CD4-positive, alpha-beta T cell treated with Interleukin-4 for 4 hours (primary cell): Measurements from ENCODE around the gene OR51B6.

Experiments
- DNase-seq: peaks from one replicate; pipeline ENCODE4 v3.0.0-alpha.2; 2020

The OR51B6 gene

GRCh38 chr11:5366856-5367255, 15.5 kb downstream of the OR51B6 start:
- DNase-seq, result no peak

GRCh38 chr11:5367448-5368074, 16.3 kb downstream of the OR51B6 start:
- DNase-seq, result no peak

- DNase-seq, result no peak
These were observed 17.3 kb downstream of the OR51B6 start for GRCh38 chr11:5368502-5369043.

- no peak for DNase-seq
These were observed 18.5 kb downstream of the OR51B6 start for GRCh38 chr11:5369789-5370188.

GRCh38 chr11:5380740-5381342, 29.5 kb downstream of the OR51B6 start:
- DNase-seq, result no peak

- DNase-seq, result no peak
These were observed 32.3 kb downstream of the OR51B6 start, which contains the start of gene OR51M1 for GRCh38 chr11:5383576-5383975. Gene OR51M1 (plus strand): TSS chr11:5383812. CDS start chr11:5389399, 5,587 bp downstream.

GRCh38 chr11:5384335-5384734, 33.0 kb downstream of the OR51B6 start:
- no peak for DNase-seq

GRCh38 chr11:5390210-5390609, 38.9 kb downstream of the OR51B6 start:
- no peak for DNase-seq

- no peak for DNase-seq
These were observed 42.8 kb downstream of the OR51B6 start for GRCh38 chr11:5394091-5394490.

GRCh38 chr11:5398936-5399335, 47.6 kb downstream of the OR51B6 start:
- DNase-seq, result no peak
